PFSK-1 (cell line): Measurements from ENCODE around the gene ABHD18.

Experiments used
- FOXP2 ChIP-seq: optimal IDR thresholded peaks from 2 replicates; pipeline ENCODE3; 2011; ENCODE audit warnings: borderline replicate concordance, control low read depth, inconsistent platforms; ENCODE audit not compliant: insufficient read depth; ENCODE audit errors: extremely low read length, extremely low read depth
- POLR2AphosphoS5 ChIP-seq: IDR thresholded peaks from 2 replicates; pipeline ENCODE4 v1.6.1; 2012; ENCODE audit warnings: low read depth, mild to moderate bottlenecking, control low read depth, low read length, moderate library complexity
- SIN3A ChIP-seq: IDR thresholded peaks from 2 replicates; pipeline ENCODE4 v1.6.1; 2012; ENCODE audit warnings: mild to moderate bottlenecking, low read length, moderate library complexity, borderline replicate concordance; ENCODE audit not compliant: insufficient read depth
- TAF1 ChIP-seq: IDR thresholded peaks from 2 replicates; pipeline ENCODE4 v1.6.1; 2012; ENCODE audit warnings: low read length, control low read depth, borderline replicate concordance; ENCODE audit not compliant: insufficient read depth
- TF ChIP-seq, protein P1 (sequence below), 2 experiments: IDR thresholded peaks; 2 replicates each; pipeline versions ENCODE4 v1.6.1 to v1.8.0; 2011 to 2012; ENCODE audit warnings: low read depth in 2 of 2, low read length in 2 of 2, control low read depth in 1 of 2, inconsistent platforms in 1 of 2, mild to moderate bottlenecking in 1 of 2, moderate library complexity in 1 of 2; ENCODE audit not compliant: insufficient read depth in 1 of 2

DNA sequence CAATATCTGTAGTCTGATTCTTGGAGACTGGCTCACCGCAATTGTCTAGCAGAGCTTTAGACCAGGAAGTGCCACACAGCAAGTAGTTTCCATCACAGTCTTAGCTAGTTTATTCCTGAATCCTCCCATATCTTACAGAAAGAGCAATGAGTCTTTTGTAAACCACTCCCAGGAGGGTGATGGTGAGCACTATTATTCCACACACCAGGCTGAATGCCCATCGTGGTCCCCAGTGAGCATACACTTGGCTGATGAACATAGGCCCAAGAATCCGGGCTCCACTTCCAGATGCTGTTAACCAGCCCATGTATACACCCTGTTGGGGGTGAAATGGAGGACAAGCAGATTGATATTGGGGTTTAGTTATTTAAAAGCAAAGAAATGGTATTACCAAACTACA lies 44.7 kb upstream of the ABHD18 start:
- TF ChIP-seq POLR2AphosphoS5, result no peak
- TF ChIP-seq, protein P1, sequence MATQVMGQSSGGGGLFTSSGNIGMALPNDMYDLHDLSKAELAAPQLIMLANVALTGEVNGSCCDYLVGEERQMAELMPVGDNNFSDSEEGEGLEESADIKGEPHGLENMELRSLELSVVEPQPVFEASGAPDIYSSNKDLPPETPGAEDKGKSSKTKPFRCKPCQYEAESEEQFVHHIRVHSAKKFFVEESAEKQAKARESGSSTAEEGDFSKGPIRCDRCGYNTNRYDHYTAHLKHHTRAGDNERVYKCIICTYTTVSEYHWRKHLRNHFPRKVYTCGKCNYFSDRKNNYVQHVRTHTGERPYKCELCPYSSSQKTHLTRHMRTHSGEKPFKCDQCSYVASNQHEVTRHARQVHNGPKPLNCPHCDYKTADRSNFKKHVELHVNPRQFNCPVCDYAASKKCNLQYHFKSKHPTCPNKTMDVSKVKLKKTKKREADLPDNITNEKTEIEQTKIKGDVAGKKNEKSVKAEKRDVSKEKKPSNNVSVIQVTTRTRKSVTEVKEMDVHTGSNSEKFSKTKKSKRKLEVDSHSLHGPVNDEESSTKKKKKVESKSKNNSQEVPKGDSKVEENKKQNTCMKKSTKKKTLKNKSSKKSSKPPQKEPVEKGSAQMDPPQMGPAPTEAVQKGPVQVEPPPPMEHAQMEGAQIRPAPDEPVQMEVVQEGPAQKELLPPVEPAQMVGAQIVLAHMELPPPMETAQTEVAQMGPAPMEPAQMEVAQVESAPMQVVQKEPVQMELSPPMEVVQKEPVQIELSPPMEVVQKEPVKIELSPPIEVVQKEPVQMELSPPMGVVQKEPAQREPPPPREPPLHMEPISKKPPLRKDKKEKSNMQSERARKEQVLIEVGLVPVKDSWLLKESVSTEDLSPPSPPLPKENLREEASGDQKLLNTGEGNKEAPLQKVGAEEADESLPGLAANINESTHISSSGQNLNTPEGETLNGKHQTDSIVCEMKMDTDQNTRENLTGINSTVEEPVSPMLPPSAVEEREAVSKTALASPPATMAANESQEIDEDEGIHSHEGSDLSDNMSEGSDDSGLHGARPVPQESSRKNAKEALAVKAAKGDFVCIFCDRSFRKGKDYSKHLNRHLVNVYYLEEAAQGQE (IDR thresholded peaks at IDR 0.05; ENCODE audit: insufficient read depth in 1 of 2, low read depth in 2 of 2, low read length in 2 of 2), result no peak
- no peak for TF ChIP-seq SIN3A
- no peak for TF ChIP-seq TAF1
- no peak for TF ChIP-seq FOXP2
